Neuronal stem cell (in vitro differentiated cells): ENCODE data around the gene SRRT.
A peak's percentile ranks its signal among the peaks of the same experiment; 100 is the strongest.

Experiments
- DNase-seq: peaks from one replicate; pipeline ENCODE4 v3.0.0-alpha.2; 2013; ENCODE audit warnings: low spot score
- H2AFZ ChIP-seq: one replicate; pipeline ENCODE4 v1.6.1; 2013; ENCODE audit warnings: mild to moderate bottlenecking, low read length, inconsistent platforms
- H2AK5ac ChIP-seq: 2 replicates; pipeline ENCODE4 v1.6.1; 2013; ENCODE audit warnings: low read depth, mild to moderate bottlenecking, inconsistent platforms, low read length, moderate library complexity, mixed read lengths
- H2BK120ac ChIP-seq: 2 replicates; pipeline ENCODE4 v1.6.1; 2013; ENCODE audit warnings: low read depth, mild to moderate bottlenecking, inconsistent platforms, low read length, moderate library complexity, mixed read lengths
- H2BK12ac ChIP-seq: one replicate; pipeline ENCODE4 v1.6.1; 2013; ENCODE audit warnings: low read length, inconsistent platforms
- H2BK15ac ChIP-seq: 2 replicates; pipeline ENCODE4 v1.6.1; 2013; ENCODE audit warnings: mild to moderate bottlenecking, low read length, inconsistent platforms, mixed read lengths
- H2BK5ac ChIP-seq: one replicate; pipeline ENCODE4 v1.6.1; 2013; ENCODE audit warnings: inconsistent platforms, mild to moderate bottlenecking, low read length, moderate library complexity
- H3K14ac ChIP-seq: one replicate; pipeline ENCODE4 v1.6.1; 2013; ENCODE audit warnings: low read length, inconsistent platforms
- H3K18ac ChIP-seq: 2 replicates; pipeline ENCODE4 v1.6.1; 2013; ENCODE audit warnings: low read length, inconsistent platforms
- H3K23ac ChIP-seq: 2 replicates; pipeline ENCODE4 v1.6.1; 2013; ENCODE audit warnings: low read depth, mild to moderate bottlenecking, mixed read lengths, low read length, inconsistent platforms; ENCODE audit not compliant: poor library complexity
- H3K27ac ChIP-seq: replicated peaks from 3 replicates; pipeline ENCODE4 v1.5.1; 2013; ENCODE audit warnings: low read length, inconsistent platforms
- H3K27me3 ChIP-seq, 3 experiments: 2 replicates each; pipeline ENCODE4 v1.6.1; 2013; ENCODE audit warnings: low read length in 3 of 3, mild to moderate bottlenecking in 2 of 3, inconsistent platforms in 1 of 3, low read depth in 1 of 3, mixed read lengths in 1 of 3, moderate library complexity in 1 of 3; ENCODE audit not compliant: control insufficient read depth in 3 of 3, insufficient read depth in 3 of 3
- H3K36me3 ChIP-seq, 2 donors: replicated peaks in 1 of 2; 2 replicates each; pipeline ENCODE4 v1.6.1; 2013; ENCODE audit warnings: low read length in 2 of 2; ENCODE audit not compliant: control insufficient read depth in 2 of 2, insufficient read depth in 2 of 2
- H3K4ac ChIP-seq: 2 replicates; pipeline ENCODE4 v1.6.1; 2013; ENCODE audit warnings: inconsistent platforms, mild to moderate bottlenecking, low read length, moderate library complexity
- H3K4me1 ChIP-seq, 2 donors: 1 replicate in 1 of 2; 2 replicates in 1 of 2; pipeline ENCODE4 v1.6.1; 2013; ENCODE audit warnings: low read length in 2 of 2, low read depth in 1 of 2; ENCODE audit not compliant: control insufficient read depth in 2 of 2, insufficient read depth in 1 of 2
- H3K4me2 ChIP-seq: one replicate; pipeline ENCODE4 v1.6.1; 2013; ENCODE audit warnings: mild to moderate bottlenecking, low read length, inconsistent platforms; ENCODE audit not compliant: insufficient read depth, poor library complexity, severe bottlenecking
- H3K4me3 ChIP-seq, 2 donors: 2 replicates each; pipeline ENCODE4 v1.5.1; 2013; ENCODE audit warnings: low read length in 2 of 2, mild to moderate bottlenecking in 2 of 2, inconsistent platforms in 1 of 2, moderate library complexity in 1 of 2
- H3K79me1 ChIP-seq: one replicate; pipeline ENCODE4 v1.6.1; 2013; ENCODE audit warnings: low read depth, mild to moderate bottlenecking, inconsistent platforms, low read length, moderate library complexity
- H3K9ac ChIP-seq: one replicate; pipeline ENCODE4 v1.6.1; 2013; ENCODE audit warnings: mild to moderate bottlenecking, low read depth, low read length, inconsistent platforms; ENCODE audit not compliant: poor library complexity
- H3K9me3 ChIP-seq, 2 donors: replicated peaks in 1 of 2; 2 replicates each; pipeline versions ENCODE3 to v1.6.1; 2013; ENCODE audit warnings: low read length in 2 of 2, mild to moderate bottlenecking in 2 of 2, inconsistent platforms in 1 of 2, low read depth in 1 of 2, mixed read lengths in 1 of 2, moderate library complexity in 1 of 2; ENCODE audit not compliant: control insufficient read depth in 2 of 2, insufficient read depth in 1 of 2
- H4K8ac ChIP-seq: one replicate; pipeline ENCODE4 v1.6.1; 2013; ENCODE audit warnings: low read depth, mild to moderate bottlenecking, inconsistent platforms, low read length, moderate library complexity
- H4K91ac ChIP-seq: one replicate; pipeline ENCODE4 v1.6.1; 2013; ENCODE audit warnings: low read length, low read depth, mild to moderate bottlenecking, inconsistent platforms; ENCODE audit not compliant: poor library complexity
- WGBS, 2 donors: extraction: QIAGEN DNeasy Blood & Tissue Kit; methylation state at CpG; one replicate each; pipeline ENCODE4 v1.1.7; 2013; ENCODE audit warnings: missing lambda C conversion rate in 2 of 2, mixed read lengths in 1 of 2; ENCODE audit not compliant: insufficient read length in 2 of 2, insufficient replicate concordance in 1 of 2; ENCODE audit errors: extremely low coverage in 2 of 2; 5-methylcytosine and 5-hydroxymethylcytosine counted together

Gene SRRT

DNA sequence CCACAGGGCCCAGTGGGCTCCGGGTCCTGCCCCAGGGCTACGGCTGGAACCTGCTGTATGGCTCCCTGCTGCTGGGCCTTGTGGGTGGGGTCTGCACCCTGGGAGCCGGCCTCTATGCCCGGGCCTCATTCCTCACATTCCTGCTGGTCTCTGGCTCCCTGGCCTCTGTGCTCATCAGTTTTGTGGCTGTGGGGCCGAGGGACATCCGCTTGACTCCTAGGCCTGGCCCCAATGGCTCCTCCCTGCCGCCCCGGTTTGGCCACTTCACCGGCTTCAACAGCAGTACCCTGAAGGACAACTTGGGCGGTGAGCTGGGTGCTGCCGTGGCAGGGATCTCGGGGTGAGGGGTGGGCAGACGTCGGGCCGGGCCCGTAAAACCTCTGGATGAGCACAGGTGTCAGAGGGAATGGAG lies 18.0 kb upstream of the SRRT start:
- Histone ChIP-seq H3K27ac (no peak overlapping the region), H3K4me2 (no peak overlapping the region)
- no peak for DNase-seq

GRCh38 chr7:100859856-100860255 lies 15.0 kb upstream of the SRRT start:
- H3K27ac ChIP-seq = no peak overlapping the region
- H2AFZ ChIP-seq = no peak overlapping the region
- H2BK12ac ChIP-seq = no peak overlapping the region
- no peak overlapping the region for H2BK15ac ChIP-seq
- H3K4ac ChIP-seq = no peak overlapping the region
- peaks cover 4% of the 10 kb centered on the region for H3K79me1 ChIP-seq
- H4K91ac ChIP-seq = no peak overlapping the region
- H3K14ac ChIP-seq = no peak overlapping the region
- H3K4me3 ChIP-seq = no peak overlapping the region
- H3K36me3 ChIP-seq = peaks cover 9% of the 10 kb centered on the region in 2 donors
- H3K4me1 ChIP-seq = no peaks in the 10 kb centered on the region
- no peak overlapping the region for H2AK5ac ChIP-seq
- H3K9ac ChIP-seq = no peak overlapping the region
- H3K4me2 ChIP-seq = no peak overlapping the region
- WGBS, 2 donors = no CpG with 5 or more reads among the region's 15 CpGs
- H2BK5ac ChIP-seq = peak overlapping the region; percentile 29
- DNase-seq = no peak
- no peaks in the 10 kb centered on the region for H3K27me3 ChIP-seq
- no peak overlapping the region for H3K23ac ChIP-seq
- H2BK120ac ChIP-seq = no peak overlapping the region
- H4K8ac ChIP-seq = no peak overlapping the region
- H3K9me3 ChIP-seq = no peaks in the 10 kb centered on the region
- no peak overlapping the region for H3K18ac ChIP-seq

More for the DNA sequence above, 18.0 kb upstream of the SRRT start:
- Histone ChIP-seq H3K9me3 (no peaks in the 10 kb centered on the region), H3K36me3 (peaks cover 4 to 9% of the 10 kb centered on the region in 2 donors), H3K4me1 (peaks cover 3 to 4% of the 10 kb centered on the region in 2 donors), H3K4ac (no peak overlapping the region), H2BK5ac (no peak overlapping the region), H3K79me1 (peaks cover 2% of the 10 kb centered on the region), H3K27me3 (no peaks in the 10 kb centered on the region), H3K18ac (no peak overlapping the region), H4K8ac (no peak overlapping the region), H3K14ac (no peak overlapping the region), H3K23ac (no peak overlapping the region), H3K4me3 (no peak overlapping the region), H4K91ac (no peak overlapping the region), H2BK120ac (no peak overlapping the region), H2BK15ac (no peak overlapping the region), H3K9ac (no peak overlapping the region), H2BK12ac (no peak overlapping the region), H2AFZ (no peak overlapping the region), H2AK5ac (peak overlapping the region; percentile 32)
- WGBS, 2 donors = no CpG with 5 or more reads among the region's 16 CpGs

GRCh38 chr7:100860702-100861615 lies 13.9 kb upstream of the SRRT start:
- H2BK120ac ChIP-seq = no peak overlapping the region
- no peak overlapping the region for H3K4me2 ChIP-seq
- no peak overlapping the region for H3K14ac ChIP-seq
- no peak overlapping the region for H3K23ac ChIP-seq
- no CpG with 5 or more reads among the region's 18 CpGs for WGBS, 2 donors
- no peak overlapping the region for H3K9ac ChIP-seq
- peaks cover 4% of the 10 kb centered on the region for H3K79me1 ChIP-seq
- no peaks in the 10 kb centered on the region for H3K9me3 ChIP-seq
- no peak overlapping the region for H2AFZ ChIP-seq
- no peak overlapping the region for H2BK12ac ChIP-seq
- no peak for DNase-seq
- H3K18ac ChIP-seq = no peak overlapping the region
- H2AK5ac ChIP-seq = no peak overlapping the region
- no peak overlapping the region for H2BK15ac ChIP-seq
- no peak overlapping the region for H4K8ac ChIP-seq
- no peaks in the 10 kb centered on the region for H3K4me1 ChIP-seq
- peaks cover 9 to 14% of the 10 kb centered on the region in 2 donors for H3K36me3 ChIP-seq
- peak overlapping the region in 1 of 2 donors; percentile 30 for H3K4me3 ChIP-seq
- no peak overlapping the region for H3K4ac ChIP-seq
- H3K27ac ChIP-seq = no peak overlapping the region
- peak overlapping the region; percentile 12 for H2BK5ac ChIP-seq
- H4K91ac ChIP-seq = no peak overlapping the region
- no peaks in the 10 kb centered on the region for H3K27me3 ChIP-seq

GRCh38 chr7:100861616-100861985 lies 13.3 kb upstream of the SRRT start:
- no peak overlapping the region for H4K91ac ChIP-seq
- H2AFZ ChIP-seq = no peak overlapping the region
- peak overlapping the region; percentile 12 for H2BK5ac ChIP-seq
- peak overlapping the region; percentile 55 for H3K23ac ChIP-seq
- no peak overlapping the region for H2AK5ac ChIP-seq
- peaks cover 4% of the 10 kb centered on the region for H3K79me1 ChIP-seq
- no peak overlapping the region for H2BK12ac ChIP-seq
- H3K36me3 ChIP-seq = peaks cover 9 to 14% of the 10 kb centered on the region in 2 donors
- no CpG with 5 or more reads among the region's 14 CpGs for WGBS, 2 donors
- no peak overlapping the region for H3K4ac ChIP-seq
- H3K4me3 ChIP-seq = no peak overlapping the region
- H3K27ac ChIP-seq = no peak overlapping the region
- H2BK120ac ChIP-seq = no peak overlapping the region
- H3K18ac ChIP-seq = no peak overlapping the region
- no peaks in the 10 kb centered on the region for H3K9me3 ChIP-seq
- no peak overlapping the region for H3K14ac ChIP-seq
- no peak overlapping the region for H4K8ac ChIP-seq
- H2BK15ac ChIP-seq = no peak overlapping the region
- H3K9ac ChIP-seq = no peak overlapping the region
- H3K4me1 ChIP-seq = peaks cover 2% of the 10 kb centered on the region in 2 donors
- H3K4me2 ChIP-seq = no peak overlapping the region
- no peak for DNase-seq
- H3K27me3 ChIP-seq = no peaks in the 10 kb centered on the region
